HepG2 (cell line): ENCODE measurements around the gene NNMT. TPM values are rescaled to one million over a fixed set of nuclear protein-coding genes. Genes with fewer than 3 reads are reported as not detected.

ENCODE experiments used
- ATAC-seq: fragments of 200-7000 bp; cut with Tn5 transposase; 3 replicates; pipeline ENCODE4 v1.9.1; 2020; ENCODE audit warnings: mild to moderate bottlenecking, moderate library complexity
- BruUV-seq: library from RNA; stranded (reverse); fragments of 400-500 nt; replicated peaks from 2 replicates; lab custom pipeline; 2021; lab: Mats Ljungman, UMichigan
- CTCF ChIA-PET: fragments of 300-600 bp; formaldehyde crosslinking; extraction: SDS; loops from one replicate; lab custom pipeline; 2021; ENCODE audit warnings: low total read pairs, inconsistent platforms, low intra/inter-chr PET ratio; lab: Yijun Ruan, JAX
- POLR2A ChIA-PET: fragments of 350-600 bp; sonication (Branson Sonifier 250); formaldehyde crosslinking; loops from one replicate; lab custom pipeline; 2020; ENCODE audit warnings: antibody characterized with exemption, inconsistent platforms; lab: Yijun Ruan, JAX
- DNase-seq: peaks from one replicate; pipeline ENCODE4 v3.0.0-alpha.2; 2015; ENCODE audit warnings: low spot score
- FAIRE-seq: peaks from 3 replicates; lab custom pipeline; 2011; peaks lifted over from hg19 to GRCh38; lab: Jason Lieb, UNC
- H2AFZ ChIP-seq: one replicate; pipeline ENCODE4 v1.6.1; 2011; ENCODE audit warnings: low read length, inconsistent platforms
- H3K27ac ChIP-seq: fragments of 300-600 bp; 3 replicates; pipeline ENCODE4 v1.8.0; 2011; ENCODE audit warnings: mixed run types, mild to moderate bottlenecking, mixed read lengths, low read length, inconsistent platforms; ENCODE audit not compliant: insufficient read depth; ENCODE audit errors: extremely low read length
- H3K27me3 ChIP-seq, 2 experiments: fragments of 200-600 bp in 1 of 2; 2 replicates in 1 of 2; 3 replicates in 1 of 2; pipeline versions ENCODE4 v1.6.0 to v1.8.0; 2011; ENCODE audit warnings: low read length in 2 of 2, mild to moderate bottlenecking in 2 of 2, moderate library complexity in 2 of 2, inconsistent platforms in 1 of 2; ENCODE audit not compliant: insufficient read depth in 2 of 2, control insufficient read depth in 1 of 2
- H3K36me3 ChIP-seq, 2 experiments: fragments of 200-600 bp in 1 of 2; replicated peaks in 1 of 2; 2 replicates in 1 of 2; 3 replicates in 1 of 2; pipeline versions ENCODE4 v1.5.1 to v1.8.0; 2011; ENCODE audit warnings: low read length in 2 of 2, inconsistent platforms in 1 of 2; ENCODE audit not compliant: insufficient read depth in 2 of 2, control insufficient read depth in 1 of 2
- H3K4me1 ChIP-seq: 2 replicates; pipeline ENCODE4 v1.5.1; 2012; ENCODE audit warnings: low read length, inconsistent platforms; ENCODE audit not compliant: insufficient read depth
- H3K4me2 ChIP-seq: 2 replicates; pipeline ENCODE4 v1.6.0; 2011; ENCODE audit warnings: low read depth, low read length, inconsistent platforms
- H3K4me3 ChIP-seq, 3 experiments: fragments of 200-600 bp in 1 of 3; sonication (generic), shearing (Covaris generic) in 1 of 3; replicated peaks in 1 of 3; 2 replicates each; pipeline ENCODE4 v1.5.1; 2011 to 2016; ENCODE audit warnings: low read length in 3 of 3, inconsistent platforms in 2 of 3, low read depth in 2 of 3, mild to moderate bottlenecking in 2 of 3, control low read depth in 1 of 3, mixed read lengths in 1 of 3; ENCODE audit not compliant: insufficient read depth in 1 of 3
- H3K79me2 ChIP-seq: one replicate; pipeline ENCODE4 v1.6.1; 2011; ENCODE audit warnings: low read length, inconsistent platforms; ENCODE audit not compliant: insufficient read depth
- H3K9ac ChIP-seq: 2 replicates; pipeline ENCODE4 v1.6.0; 2011; ENCODE audit warnings: mild to moderate bottlenecking, low read depth, low read length, inconsistent platforms; ENCODE audit not compliant: insufficient read depth
- H3K9me3 ChIP-seq: 2 replicates; pipeline ENCODE4 v1.5.1; 2012; ENCODE audit warnings: mild to moderate bottlenecking, low read length
- H4K20me1 ChIP-seq: 2 replicates; pipeline ENCODE4 v1.6.0; 2011; ENCODE audit warnings: inconsistent platforms, mild to moderate bottlenecking, low read length, moderate library complexity; ENCODE audit not compliant: insufficient read depth
- AFF4 ChIP-seq: sonication (generic); formaldehyde crosslinking; IDR thresholded peaks from 2 replicates; pipeline ENCODE4 v1.4.0; 2020; ENCODE audit warnings: missing genetic modification reagents
- CBX2 ChIP-seq, 2 experiments: fragments of 200-600 bp in 1 of 2; sonication (generic); formaldehyde crosslinking in 1 of 2; IDR thresholded peaks; 2 replicates each; pipeline versions ENCODE4 v1.7.0 to v1.8.1; 2018 to 2022; ENCODE audit warnings: low read depth in 2 of 2, low read length in 1 of 2, mild to moderate bottlenecking in 1 of 2, missing genetic modification reagents in 1 of 2
- ELF3 ChIP-seq: IDR thresholded peaks from 2 replicates; pipeline ENCODE4 v1.6.1; 2016; ENCODE audit warnings: missing genetic modification reagents, missing compliant biosample characterization
- FLYWCH1 ChIP-seq: sonication (generic); formaldehyde crosslinking; IDR thresholded peaks from 2 replicates; pipeline ENCODE4 v1.8.1; 2023; ENCODE audit warnings: mild to moderate bottlenecking, missing genetic modification reagents
- GLMP ChIP-seq: sonication (generic); formaldehyde crosslinking; IDR thresholded peaks from 2 replicates; pipeline ENCODE4 v1.9.0; 2021; ENCODE audit warnings: missing genetic modification reagents, mild to moderate bottlenecking, borderline replicate concordance
- GTF2F1 ChIP-seq: fragments of 150-350 bp; IDR thresholded peaks from 2 replicates; pipeline ENCODE4 v1.6.1; 2014; ENCODE audit warnings: low read length
- MIER3 ChIP-seq: IDR thresholded peaks from 2 replicates; pipeline ENCODE4 v1.6.1; 2016; ENCODE audit warnings: missing compliant biosample characterization, borderline replicate concordance
- POLR2AphosphoS5 ChIP-seq: IDR thresholded peaks from 2 replicates; pipeline ENCODE4 v1.6.1; 2012; ENCODE audit warnings: low read depth, low read length
- RXRB ChIP-seq: IDR thresholded peaks from 2 replicates; pipeline ENCODE4 v1.6.1; 2016; ENCODE audit warnings: borderline replicate concordance, missing genetic modification reagents, missing compliant biosample characterization
- SMAD3 ChIP-seq: sonication (generic); formaldehyde crosslinking; IDR thresholded peaks from 2 replicates; pipeline ENCODE4 v1.4.0; 2020; ENCODE audit warnings: missing genetic modification reagents
- ZBTB1 ChIP-seq: sonication (generic); formaldehyde crosslinking; IDR thresholded peaks from 2 replicates; pipeline ENCODE4 v1.4.0; 2020; ENCODE audit warnings: missing genetic modification reagents, borderline replicate concordance
- ZFP37 ChIP-seq: sonication (generic); formaldehyde crosslinking; IDR thresholded peaks from 2 replicates; pipeline ENCODE4 v1.4.0; 2020; ENCODE audit warnings: missing genetic modification reagents, borderline replicate concordance
- ZNF24 ChIP-seq: fragments of 450-650 bp; IDR thresholded peaks from 2 replicates; pipeline ENCODE4 v1.6.1; 2017; ENCODE audit warnings: antibody characterized with exemption, mild to moderate bottlenecking
- ZNF431 ChIP-seq: sonication (generic); formaldehyde crosslinking; IDR thresholded peaks from 2 replicates; pipeline ENCODE4 v1.9.0; 2022; ENCODE audit warnings: missing genetic modification reagents, low read depth, mild to moderate bottlenecking, borderline replicate concordance
- ZNF572 ChIP-seq: sonication (generic); formaldehyde crosslinking; IDR thresholded peaks from 2 replicates; pipeline ENCODE4 v1.5.1; 2020; ENCODE audit warnings: mild to moderate bottlenecking, missing genetic modification reagents
- ZNF749 ChIP-seq: sonication (generic); formaldehyde crosslinking; IDR thresholded peaks from 2 replicates; pipeline ENCODE4 v1.8.0; 2022; ENCODE audit warnings: mild to moderate bottlenecking, missing genetic modification reagents, moderate library complexity, borderline replicate concordance
- WGBS: methylation state at CpG from one replicate; pipeline ENCODE4 v1.1.6; 2017; ENCODE audit warnings: low lambda C conversion rate; 5-methylcytosine and 5-hydroxymethylcytosine counted together
- in situ Hi-C: cut with HindIII; loops from 2 replicates; pipeline ENCODE4 v1.10.0; 2017; ENCODE audit warnings: low pct_unique_long_range_greater_than_20kb; ENCODE audit not compliant: extremely low pct_ligation_motif_present
- intact Hi-C: fragments of 100-400 bp; cut with micrococcal nuclease; formaldehyde crosslinking; loops from one replicate; pipeline ENCODE4 v1.10.0; 2022; ENCODE audit not compliant: unreplicated experiment
- polyA plus RNA-seq, 8 experiments: library from polyadenylated mRNA; depleted of rRNA in 3 of 8; stranded (reverse) in 7 of 8; unstranded in 1 of 8; fragments of >200 nt; fragmentation: Illumina TruSeq in 4 of 8; extraction: Trizol in 4 of 8; gene quantifications; 2 replicates each; pipeline versions ENCODE4 v1.2.1 to v1.2.3, GENCODE V29; 2011 to 2016; ENCODE audit warnings: low read depth in 4 of 8, missing spikeins in 1 of 8, mixed read lengths in 1 of 8; ENCODE audit not compliant: insufficient read depth in 1 of 8
- total RNA-seq, 5 experiments: library from RNA; depleted of rRNA; stranded (reverse); fragments of >200 nt; fragmentation: Illumina TruSeq; extraction: Trizol; gene quantifications; 2 replicates each; pipeline ENCODE4 v1.2.3, GENCODE V29; 2016; ENCODE audit warnings: low read depth in 1 of 5
- TF ChIP-seq, protein P1 (sequence below): sonication (generic); formaldehyde crosslinking; IDR thresholded peaks from 2 replicates; pipeline ENCODE4 v1.5.1; 2020; ENCODE audit warnings: missing genetic modification reagents, mild to moderate bottlenecking, borderline replicate concordance

Gene NNMT
- total and polyA plus RNA-seq, 2 of the 13 experiments (the other 11 are each of a cell fraction or from before 2014, with no cell fraction given), result 0.13 TPM; not detected in 1

GRCh38 chr11:114342476-114342875, 46.3 kb downstream of the NNMT start:
- peaks cover 0 to 7% of the 10 kb centered on the region in 2 experiments; a peak in 2 of 5 replicates for H3K27me3 ChIP-seq
- 38% methylated on average over 2 of the region's 2 CpGs for WGBS
- H2AFZ ChIP-seq, result no peak overlapping the region
- no peaks in the 10 kb centered on the region for H3K9me3 ChIP-seq
- ChIA-PET POLR2A (no interaction called here), CTCF (no interaction called here)
- no peaks in the 10 kb centered on the region for H4K20me1 ChIP-seq
- intact Hi-C loops, result no loop called here
- H3K27ac ChIP-seq, result no peak overlapping the region
- FAIRE-seq (no peak), DNase-seq (no peak), ATAC-seq (no peak)
- no TSS peak for BruUV-seq
- in situ Hi-C loops, result loop anchor here (25.0 kb wide), 1 partner anchor 245 kb away; the partner anchor contains the start of gene NXPE4
- H3K4me2 ChIP-seq, result no peak overlapping the region
- H3K79me2 ChIP-seq, result no peaks in the 10 kb centered on the region
- H3K9ac ChIP-seq, result no peak overlapping the region
- H3K4me1 ChIP-seq, result no peaks in the 10 kb centered on the region
- no peaks in the 10 kb centered on the region for H3K36me3 ChIP-seq
- H3K4me3 ChIP-seq, result no peak overlapping the region
- no peak for TF ChIP-seq SMAD3
- no peak for TF ChIP-seq ZNF24
- TF ChIP-seq ZBTB1 (CRISPR knock-in tag), result no peak
- no peak for TF ChIP-seq AFF4 (CRISPR knock-in tag)
- TF ChIP-seq, protein P1, sequence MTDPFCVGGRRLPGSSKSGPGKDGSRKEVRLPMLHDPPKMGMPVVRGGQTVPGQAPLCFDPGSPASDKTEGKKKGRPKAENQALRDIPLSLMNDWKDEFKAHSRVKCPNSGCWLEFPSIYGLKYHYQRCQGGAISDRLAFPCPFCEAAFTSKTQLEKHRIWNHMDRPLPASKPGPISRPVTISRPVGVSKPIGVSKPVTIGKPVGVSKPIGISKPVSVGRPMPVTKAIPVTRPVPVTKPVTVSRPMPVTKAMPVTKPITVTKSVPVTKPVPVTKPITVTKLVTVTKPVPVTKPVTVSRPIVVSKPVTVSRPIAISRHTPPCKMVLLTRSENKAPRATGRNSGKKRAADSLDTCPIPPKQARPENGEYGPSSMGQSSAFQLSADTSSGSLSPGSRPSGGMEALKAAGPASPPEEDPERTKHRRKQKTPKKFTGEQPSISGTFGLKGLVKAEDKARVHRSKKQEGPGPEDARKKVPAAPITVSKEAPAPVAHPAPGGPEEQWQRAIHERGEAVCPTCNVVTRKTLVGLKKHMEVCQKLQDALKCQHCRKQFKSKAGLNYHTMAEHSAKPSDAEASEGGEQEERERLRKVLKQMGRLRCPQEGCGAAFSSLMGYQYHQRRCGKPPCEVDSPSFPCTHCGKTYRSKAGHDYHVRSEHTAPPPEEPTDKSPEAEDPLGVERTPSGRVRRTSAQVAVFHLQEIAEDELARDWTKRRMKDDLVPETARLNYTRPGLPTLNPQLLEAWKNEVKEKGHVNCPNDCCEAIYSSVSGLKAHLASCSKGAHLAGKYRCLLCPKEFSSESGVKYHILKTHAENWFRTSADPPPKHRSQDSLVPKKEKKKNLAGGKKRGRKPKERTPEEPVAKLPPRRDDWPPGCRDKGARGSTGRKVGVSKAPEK, result no peak
- TF ChIP-seq RXRB (CRISPR knock-in tag), result no peak
- no peak for TF ChIP-seq ZFP37 (CRISPR knock-in tag)
- no peak for TF ChIP-seq ZNF749
- TF ChIP-seq POLR2AphosphoS5, result no peak
- TF ChIP-seq MIER3 (CRISPR knock-in tag), result no peak
- no peak for TF ChIP-seq CBX2 (IDR thresholded peaks at IDR 0.05; ENCODE audit: low read depth, low read length)
- TF ChIP-seq CBX2 (CRISPR knock-in tag; IDR thresholded peaks at IDR 0.05; ENCODE audit: low read depth), result no peak
- TF ChIP-seq ZNF431 (CRISPR knock-in tag), result no peak
- no peak for TF ChIP-seq GLMP (CRISPR knock-in tag)
- TF ChIP-seq ELF3, result no peak
- no peak for TF ChIP-seq FLYWCH1 (CRISPR knock-in tag)
- no peak for TF ChIP-seq GTF2F1
- TF ChIP-seq ZNF572 (CRISPR knock-in tag), result no peak
